ENCODE results near the gene SYTL5.

- TF ChIP-seq CTCF (conservative IDR thresholded peaks at IDR 0.05; ENCODE audit: low read depth, low read length) (no peak), POLR2A (IDR thresholded peaks at IDR 0.05; ENCODE audit: low read depth, low read length) (no peak), CEBPB (IDR thresholded peaks at IDR 0.05; ENCODE audit: low read depth, low read length) (no peak), BHLHE40 (IDR thresholded peaks at IDR 0.05; ENCODE audit: low read depth, low read length) (no peak), MAFK (IDR thresholded peaks at IDR 0.05; ENCODE audit: low read depth, low read length) (no peak), RAD21 (IDR thresholded peaks at IDR 0.05; ENCODE audit: low read length) (no peak), USF2 (IDR thresholded peaks at IDR 0.05; ENCODE audit: low read depth, low read length) (no peak), RCOR1 (IDR thresholded peaks at IDR 0.05; ENCODE audit: insufficient replicate concordance, low read length) (no peak), FOS (IDR thresholded peaks at IDR 0.05; ENCODE audit: low read depth, low read length) (no peak), RFX5 (IDR thresholded peaks at IDR 0.05; ENCODE audit: low read depth, low read length) (no peak)
Observed at GRCh38 chrX:38163193-38163592, 156.8 kb downstream of the SYTL5 start.

Data from IMR-90 (cell line).